ENCODE results near the gene DBT.

DNA sequence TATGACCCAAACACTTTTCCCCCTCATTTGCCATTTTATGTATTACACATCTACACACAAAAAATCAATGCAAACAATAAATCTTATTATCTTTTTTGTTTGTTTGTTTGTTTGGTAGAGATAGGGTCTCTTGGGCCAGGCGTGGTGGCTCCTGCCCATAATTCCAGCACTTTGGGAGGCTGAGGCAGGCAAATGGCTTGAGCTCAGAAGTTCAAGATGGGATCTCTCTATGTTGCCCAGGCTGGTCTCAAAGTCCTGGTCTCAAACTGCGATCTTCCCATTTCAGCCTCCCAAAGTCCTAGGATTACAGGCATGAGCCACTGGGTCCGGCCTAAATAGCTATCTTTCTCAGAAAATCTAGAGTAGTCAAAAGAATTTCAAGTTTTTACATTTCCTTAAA lies 1.2 kb upstream of the DBT start:
- no peak for TF ChIP-seq POLR2A (IDR thresholded peaks at IDR 0.05)
- TF ChIP-seq, protein P1, sequence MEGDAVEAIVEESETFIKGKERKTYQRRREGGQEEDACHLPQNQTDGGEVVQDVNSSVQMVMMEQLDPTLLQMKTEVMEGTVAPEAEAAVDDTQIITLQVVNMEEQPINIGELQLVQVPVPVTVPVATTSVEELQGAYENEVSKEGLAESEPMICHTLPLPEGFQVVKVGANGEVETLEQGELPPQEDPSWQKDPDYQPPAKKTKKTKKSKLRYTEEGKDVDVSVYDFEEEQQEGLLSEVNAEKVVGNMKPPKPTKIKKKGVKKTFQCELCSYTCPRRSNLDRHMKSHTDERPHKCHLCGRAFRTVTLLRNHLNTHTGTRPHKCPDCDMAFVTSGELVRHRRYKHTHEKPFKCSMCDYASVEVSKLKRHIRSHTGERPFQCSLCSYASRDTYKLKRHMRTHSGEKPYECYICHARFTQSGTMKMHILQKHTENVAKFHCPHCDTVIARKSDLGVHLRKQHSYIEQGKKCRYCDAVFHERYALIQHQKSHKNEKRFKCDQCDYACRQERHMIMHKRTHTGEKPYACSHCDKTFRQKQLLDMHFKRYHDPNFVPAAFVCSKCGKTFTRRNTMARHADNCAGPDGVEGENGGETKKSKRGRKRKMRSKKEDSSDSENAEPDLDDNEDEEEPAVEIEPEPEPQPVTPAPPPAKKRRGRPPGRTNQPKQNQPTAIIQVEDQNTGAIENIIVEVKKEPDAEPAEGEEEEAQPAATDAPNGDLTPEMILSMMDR (IDR thresholded peaks at IDR 0.05): no peak

Data from right lobe of liver (tissue), 4 donors.